Measurements from ENCODE around the gene LRMDA. TPM values are rescaled to one million over a fixed set of nuclear protein-coding genes. Genes with fewer than 3 reads are reported as not detected.

LRMDA gene
- total and polyA plus RNA-seq, 2 of the 13 experiments (the other 11 are each of a cell fraction or from before 2014, with no cell fraction given), result 13.4 to 22.0 TPM

DNA sequence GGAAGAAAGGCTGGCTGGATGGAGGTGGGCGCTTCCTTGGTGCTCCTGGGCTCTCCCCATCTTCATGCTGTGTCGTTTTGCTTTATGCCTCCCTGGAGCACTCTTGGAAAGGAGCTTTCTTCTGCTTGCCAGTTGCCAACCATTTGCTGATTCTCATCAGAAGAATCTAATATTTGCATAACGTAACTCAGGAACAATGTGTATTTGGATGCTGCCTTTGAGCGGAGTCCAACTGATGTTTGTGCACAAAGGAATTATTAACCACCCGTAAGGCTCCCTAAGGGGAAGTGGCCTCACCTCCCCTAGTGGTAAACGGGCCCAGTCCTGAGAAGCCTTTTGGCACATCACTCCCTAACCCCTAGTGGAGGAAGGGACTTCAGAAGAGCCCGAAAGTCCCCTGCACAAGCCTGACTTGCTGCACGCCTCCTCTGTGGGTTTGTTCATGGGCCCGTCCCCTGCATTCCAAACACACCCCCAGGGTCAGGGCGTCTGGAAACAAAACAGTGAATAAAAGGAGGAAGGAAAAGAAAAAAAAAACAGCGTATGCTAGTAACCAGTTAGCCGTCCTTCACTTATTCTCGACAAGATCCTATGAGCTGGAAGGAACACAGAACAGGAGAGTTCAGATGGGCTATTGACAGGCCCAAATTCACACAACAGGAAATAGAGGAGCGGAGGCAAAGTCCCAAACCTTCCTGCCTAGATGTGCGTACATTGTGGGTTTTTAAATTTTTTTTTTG is 602.2 kb downstream of the LRMDA start (continued):
- TF ChIP-seq ZBTB7A (CRISPR knock-in tag; IDR thresholded peaks at IDR 0.05) (peak; percentile 33; the same call in 1 of the 2 replicates), ZNF772 (CRISPR knock-in tag; IDR thresholded peaks at IDR 0.05) (no peak; the same call in none of the 2 replicates), ZBTB20 (CRISPR knock-in tag; IDR thresholded peaks at IDR 0.05; ENCODE audit: borderline replicate concordance, low read depth) (0 out of 2 replicates have a peak, but pooled peaks have one; percentile 8), TCF7L2 (IDR thresholded peaks at IDR 0.05; ENCODE audit: low read depth, low read length) (peak; percentile 38; the same call in 1 of the 2 replicates), RFXAP (CRISPR knock-in tag; IDR thresholded peaks at IDR 0.05; ENCODE audit: borderline replicate concordance) (peak; percentile 84; the same call in 1 of the 2 replicates), IRF2 (CRISPR knock-in tag; IDR thresholded peaks at IDR 0.05) (peak; percentile 69), SRF (IDR thresholded peaks at IDR 0.05; ENCODE audit: low read depth, low read length) (no peak), ZNF790 (CRISPR knock-in tag; IDR thresholded peaks at IDR 0.05; ENCODE audit: borderline replicate concordance) (no peak), HNF4G (IDR thresholded peaks at IDR 0.05; ENCODE audit: borderline replicate concordance, low read depth, low read length) (peak; percentile 44; the same call in 1 of the 2 replicates), HNF4G (CRISPR knock-in tag; IDR thresholded peaks at IDR 0.05; ENCODE audit: borderline replicate concordance, low read depth) (peak; percentile 32; the same call in 1 of the 2 replicates), ZNF747 (CRISPR knock-in tag; IDR thresholded peaks at IDR 0.05; ENCODE audit: borderline replicate concordance) (peak; percentile 90), ZNF224 (CRISPR knock-in tag; IDR thresholded peaks at IDR 0.05) (no peak; the same call in 1 of the 2 replicates), KAT8 (CRISPR knock-in tag; IDR thresholded peaks at IDR 0.05) (peak; percentile 55; the same call in 1 of the 2 replicates), HDAC6 (IDR thresholded peaks at IDR 0.05; ENCODE audit: low read depth, low read length) (no peak), ZNF414 (CRISPR knock-in tag; IDR thresholded peaks at IDR 0.05) (0 out of 2 replicates have a peak, but pooled peaks have one; percentile 49), ZNF24 (IDR thresholded peaks at IDR 0.05) (peak; percentile 48; the same call in 1 of the 2 replicates), MTERF4 (CRISPR knock-in tag; IDR thresholded peaks at IDR 0.05) (peak; percentile 63; the same call in 1 of the 2 replicates)
- TF ChIP-seq, protein P1, sequence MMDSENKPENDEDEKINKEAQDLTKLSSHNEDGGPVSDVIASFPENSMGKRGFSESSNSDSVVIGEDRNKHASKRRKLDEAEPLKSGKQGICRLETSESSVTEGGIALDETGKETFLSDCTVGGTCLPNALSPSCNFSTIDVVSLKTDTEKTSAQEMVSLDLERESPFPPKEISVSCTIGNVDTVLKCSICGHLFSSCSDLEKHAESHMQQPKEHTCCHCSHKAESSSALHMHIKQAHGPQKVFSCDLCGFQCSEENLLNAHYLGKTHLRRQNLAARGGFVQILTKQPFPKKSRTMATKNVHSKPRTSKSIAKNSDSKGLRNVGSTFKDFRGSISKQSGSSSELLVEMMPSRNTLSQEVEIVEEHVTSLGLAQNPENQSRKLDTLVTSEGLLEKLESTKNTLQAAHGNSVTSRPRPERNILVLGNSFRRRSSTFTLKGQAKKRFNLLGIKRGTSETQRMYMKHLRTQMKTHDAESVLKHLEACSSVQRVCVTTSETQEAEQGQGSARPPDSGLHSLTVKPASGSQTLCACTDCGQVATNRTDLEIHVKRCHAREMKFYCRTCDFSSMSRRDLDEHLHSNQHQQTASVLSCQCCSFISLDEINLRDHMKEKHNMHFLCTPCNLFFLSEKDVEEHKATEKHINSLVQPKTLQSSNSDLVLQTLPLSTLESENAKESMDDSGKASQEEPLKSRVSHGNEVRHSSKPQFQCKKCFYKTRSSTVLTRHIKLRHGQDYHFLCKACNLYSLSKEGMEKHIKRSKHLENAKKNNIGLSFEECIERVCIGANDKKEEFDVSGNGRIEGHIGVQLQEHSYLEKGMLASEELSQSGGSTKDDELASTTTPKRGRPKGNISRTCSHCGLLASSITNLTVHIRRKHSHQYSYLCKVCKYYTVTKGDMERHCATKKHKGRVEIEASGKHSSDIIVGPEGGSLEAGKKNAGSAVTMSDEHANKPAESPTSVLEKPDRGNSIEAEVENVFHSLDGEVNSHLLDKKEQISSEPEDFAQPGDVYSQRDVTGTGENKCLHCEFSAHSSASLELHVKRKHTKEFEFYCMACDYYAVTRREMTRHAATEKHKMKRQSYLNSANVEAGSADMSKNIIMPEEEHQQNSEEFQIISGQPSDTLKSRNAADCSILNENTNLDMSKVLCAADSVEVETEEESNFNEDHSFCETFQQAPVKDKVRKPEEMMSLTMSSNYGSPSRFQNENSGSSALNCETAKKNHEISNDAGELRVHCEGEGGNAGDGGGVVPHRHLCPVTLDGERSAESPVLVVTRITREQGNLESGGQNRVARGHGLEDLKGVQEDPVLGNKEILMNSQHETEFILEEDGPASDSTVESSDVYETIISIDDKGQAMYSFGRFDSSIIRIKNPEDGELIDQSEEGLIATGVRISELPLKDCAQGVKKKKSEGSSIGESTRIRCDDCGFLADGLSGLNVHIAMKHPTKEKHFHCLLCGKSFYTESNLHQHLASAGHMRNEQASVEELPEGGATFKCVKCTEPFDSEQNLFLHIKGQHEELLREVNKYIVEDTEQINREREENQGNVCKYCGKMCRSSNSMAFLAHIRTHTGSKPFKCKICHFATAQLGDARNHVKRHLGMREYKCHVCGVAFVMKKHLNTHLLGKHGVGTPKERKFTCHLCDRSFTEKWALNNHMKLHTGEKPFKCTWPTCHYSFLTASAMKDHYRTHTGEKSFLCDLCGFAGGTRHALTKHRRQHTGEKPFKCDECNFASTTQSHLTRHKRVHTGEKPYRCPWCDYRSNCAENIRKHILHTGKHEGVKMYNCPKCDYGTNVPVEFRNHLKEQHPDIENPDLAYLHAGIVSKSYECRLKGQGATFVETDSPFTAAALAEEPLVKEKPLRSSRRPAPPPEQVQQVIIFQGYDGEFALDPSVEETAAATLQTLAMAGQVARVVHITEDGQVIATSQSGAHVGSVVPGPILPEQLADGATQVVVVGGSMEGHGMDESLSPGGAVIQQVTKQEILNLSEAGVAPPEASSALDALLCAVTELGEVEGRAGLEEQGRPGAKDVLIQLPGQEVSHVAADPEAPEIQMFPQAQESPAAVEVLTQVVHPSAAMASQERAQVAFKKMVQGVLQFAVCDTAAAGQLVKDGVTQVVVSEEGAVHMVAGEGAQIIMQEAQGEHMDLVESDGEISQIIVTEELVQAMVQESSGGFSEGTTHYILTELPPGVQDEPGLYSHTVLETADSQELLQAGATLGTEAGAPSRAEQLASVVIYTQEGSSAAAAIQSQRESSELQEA (CRISPR knock-in tag; IDR thresholded peaks at IDR 0.05; ENCODE audit: not compliant biosample characterization), result no peak

Data from HepG2 (cell line).